CD14-positive monocyte (primary cell): ENCODE data around the gene PLPP7. TPM values are rescaled to one million over a fixed set of nuclear protein-coding genes. Genes with fewer than 3 reads are reported as not detected.

Experiments
- DNase-seq, 3 donors: peaks; one replicate each; pipeline ENCODE4 v3.0.0-alpha.2; 2011 to 2022
- H2AFZ ChIP-seq: 2 replicates; pipeline ENCODE4 v1.6.0; 2012; ENCODE audit warnings: mild to moderate bottlenecking, low read depth, low read length, inconsistent platforms; ENCODE audit not compliant: insufficient read depth, poor library complexity, severe bottlenecking
- H3K27ac ChIP-seq, 2 donors: 1 replicate in 1 of 2; 2 replicates in 1 of 2; pipeline ENCODE4 v1.5.1; 2012 to 2013; ENCODE audit warnings: low read length in 2 of 2, control low read depth in 1 of 2, inconsistent platforms in 1 of 2, low read depth in 1 of 2, mild to moderate bottlenecking in 1 of 2
- H3K27me3 ChIP-seq, 2 donors: one replicate each; pipeline versions ENCODE4 v1.6.0 to v1.6.1; 2011 to 2013; ENCODE audit warnings: low read length in 2 of 2; ENCODE audit not compliant: control insufficient read depth in 2 of 2, insufficient read depth in 2 of 2
- H3K36me3 ChIP-seq, 2 donors: replicated peaks in 1 of 2; 1 replicate in 1 of 2; 2 replicates in 1 of 2; pipeline versions ENCODE4 v1.5.1 to v1.6.1; 2012 to 2013; ENCODE audit warnings: low read length in 2 of 2, control low read depth in 1 of 2, inconsistent platforms in 1 of 2, mild to moderate bottlenecking in 1 of 2; ENCODE audit not compliant: insufficient read depth in 2 of 2, control insufficient read depth in 1 of 2
- H3K4me1 ChIP-seq, 2 donors: 1 replicate in 1 of 2; 2 replicates in 1 of 2; pipeline versions ENCODE4 v1.5.1 to v1.6.1; 2012 to 2013; ENCODE audit warnings: low read length in 2 of 2, control low read depth in 1 of 2, inconsistent platforms in 1 of 2, mild to moderate bottlenecking in 1 of 2, moderate library complexity in 1 of 2; ENCODE audit not compliant: insufficient read depth in 2 of 2, control insufficient read depth in 1 of 2
- H3K4me2 ChIP-seq: replicated peaks from 2 replicates; pipeline ENCODE3; 2012; ENCODE audit warnings: low read length, moderate library complexity, mild to moderate bottlenecking; ENCODE audit not compliant: poor library complexity, severe bottlenecking; ENCODE audit errors: extremely low read depth
- H3K4me3 ChIP-seq, 3 experiments: fragments of 200-600 bp in 1 of 3; sonication (generic) in 1 of 3; replicated peaks in 1 of 3; 1 replicate in 2 of 3; 2 replicates in 1 of 3; pipeline ENCODE4 v1.5.1; 2011 to 2013; ENCODE audit warnings: low read length in 3 of 3, mild to moderate bottlenecking in 3 of 3, control low read depth in 2 of 3, low read depth in 2 of 3, inconsistent platforms in 1 of 3, moderate library complexity in 1 of 3
- H3K79me2 ChIP-seq: 2 replicates; pipeline ENCODE4 v1.6.0; 2012; ENCODE audit warnings: mild to moderate bottlenecking, control low read depth, inconsistent platforms, low read length, moderate library complexity; ENCODE audit not compliant: insufficient read depth
- H3K9ac ChIP-seq: 2 replicates; pipeline ENCODE4 v1.6.0; 2017; ENCODE audit warnings: low read length, mild to moderate bottlenecking; ENCODE audit not compliant: insufficient read depth, poor library complexity, severe bottlenecking
- H3K9me3 ChIP-seq, 2 donors: replicated peaks in 1 of 2; 1 replicate in 1 of 2; 2 replicates in 1 of 2; pipeline versions ENCODE4 v1.5.1 to v1.6.1; 2012 to 2013; ENCODE audit warnings: low read length in 2 of 2, control low read depth in 1 of 2; ENCODE audit not compliant: control insufficient read depth in 1 of 2, insufficient read depth in 1 of 2
- H4K20me1 ChIP-seq: 2 replicates; pipeline ENCODE4 v1.6.0; 2012; ENCODE audit warnings: mild to moderate bottlenecking, low read length, control low read depth, moderate library complexity; ENCODE audit not compliant: insufficient read depth
- H3K27ac Mint-ChIP-seq, 7 donors: one replicate each; pipeline ENCODE4 v1.8.0; 2020; ENCODE audit warnings: mild to moderate bottlenecking in 7 of 7, mixed read lengths in 7 of 7, moderate library complexity in 6 of 7, inconsistent platforms in 2 of 7
- H3K27me3 Mint-ChIP-seq, 3 donors: one replicate each; pipeline ENCODE4 v1.8.0; 2021 to 2022; ENCODE audit warnings: low read depth in 3 of 3, mild to moderate bottlenecking in 3 of 3, mixed read lengths in 3 of 3, moderate library complexity in 3 of 3, inconsistent platforms in 1 of 3
- H3K36me3 Mint-ChIP-seq, 2 donors: one replicate each; pipeline ENCODE4 v1.8.0; 2020; ENCODE audit warnings: mixed read lengths in 2 of 2, inconsistent platforms in 1 of 2, mild to moderate bottlenecking in 1 of 2
- H3K4me1 Mint-ChIP-seq: one replicate; pipeline ENCODE4 v1.8.0; 2020; ENCODE audit warnings: mild to moderate bottlenecking, mixed read lengths
- H3K4me3 Mint-ChIP-seq, 2 donors: one replicate each; pipeline ENCODE4 v1.8.0; 2020; ENCODE audit warnings: mild to moderate bottlenecking in 2 of 2, mixed read lengths in 2 of 2, moderate library complexity in 1 of 2
- H3K9me3 Mint-ChIP-seq, 7 donors: one replicate each; pipeline ENCODE4 v1.8.0; 2020 to 2022; ENCODE audit warnings: mixed read lengths in 7 of 7, mild to moderate bottlenecking in 6 of 7, moderate library complexity in 6 of 7, inconsistent platforms in 2 of 7
- CTCF ChIP-seq: fragments of 200-600 bp; IDR thresholded peaks from one replicate; pipeline ENCODE4 v1.8.0; 2022; ENCODE audit warnings: antibody characterized with exemption, mild to moderate bottlenecking
- WGBS: methylation state at CpG from one replicate; pipeline ENCODE4 v1.1.5; 2013; ENCODE audit warnings: missing lambda C conversion rate; ENCODE audit not compliant: insufficient coverage; 5-methylcytosine and 5-hydroxymethylcytosine counted together
- intact Hi-C, 2 donors: fragments of 100-400 bp; cut with micrococcal nuclease; formaldehyde crosslinking; loops; one replicate each; pipeline versions ENCODE4 v1.15.0 to v1.15.1; 2023
- polyA plus RNA-seq, 3 donors: library from polyadenylated mRNA; depleted of rRNA in 1 of 3; unstranded in 2 of 3; stranded (reverse) in 1 of 3; fragments of 300-500 nt in 2 of 3; fragments of >200 nt in 1 of 3; fragmentation: Illumina TruSeq in 2 of 3; gene quantifications; 1 replicate in 2 of 3; 2 replicates in 1 of 3; pipeline ENCODE4 v1.2.3, GENCODE V29; 2012 to 2021

PLPP7 gene
- polyA plus RNA-seq, 3 donors = 1.1 to 3.1 (median 1.5) TPM

GRCh38 chr9:131347376-131348020 is 58.0 kb downstream of the PLPP7 start:
- TF ChIP-seq CTCF = no peak
- peaks cover 11% of the 10 kb centered on the region in 2 donors for H3K4me1 ChIP-seq
- no peaks in the 10 kb centered on the region for H3K79me2 ChIP-seq
- H3K4me2 ChIP-seq = no peak overlapping the region
- H3K27me3 ChIP-seq = no peaks in the 10 kb centered on the region
- 55% methylated on average over 18 of the region's 19 CpGs for whole genome bisulfite sequencing
- peak overlapping the region in 1 of 7 donors; percentile 28 for H3K27ac Mint-ChIP-seq
- no peak overlapping the region for H2AFZ ChIP-seq
- no peak for DNase-seq
- H3K4me3 ChIP-seq = no peak overlapping the region
- H3K9ac ChIP-seq = no peak overlapping the region
- peaks cover 29% of the 10 kb centered on the region for H3K4me1 Mint-ChIP-seq
- H3K27me3 Mint-ChIP-seq = peaks cover 0 to 2% (median 1%) of the 10 kb centered on the region in 3 donors
- no peaks in the 10 kb centered on the region for H3K9me3 ChIP-seq
- H3K4me3 Mint-ChIP-seq = no peak overlapping the region
- no peaks in the 10 kb centered on the region for H3K36me3 ChIP-seq
- H3K9me3 Mint-ChIP-seq = peaks cover 0 to 5% (median 3%) of the 10 kb centered on the region in 7 donors
- H3K27ac ChIP-seq = no peak overlapping the region
- H4K20me1 ChIP-seq = no peaks in the 10 kb centered on the region
- intact Hi-C loops = loop anchor here in 1 of 2 donors (5.0 kb wide), 1 partner anchor 130 kb away; no protein-coding TSS in a partner anchor
- no peaks in the 10 kb centered on the region for H3K36me3 Mint-ChIP-seq

- no peak for TF ChIP-seq CTCF
- H3K27me3 ChIP-seq = no peaks in the 10 kb centered on the region
- Mint-ChIP-seq H3K4me1 (peaks cover 19% of the 10 kb centered on the region), H3K27me3 (peaks cover 0 to 2% (median 1%) of the 10 kb centered on the region in 3 donors), H3K9me3 (peaks cover 0 to 5% (median 3%) of the 10 kb centered on the region in 7 donors), H3K4me3 (no peak overlapping the region), H3K27ac (peak overlapping the region in 1 of 7 donors; percentile 71), H3K36me3 (no peaks in the 10 kb centered on the region)
- H3K4me3 ChIP-seq = no peak overlapping the region
- peak overlapping the region; percentile 95 for H2AFZ ChIP-seq
- no peak overlapping the region for H3K9ac ChIP-seq
- intact Hi-C loops = loop anchor here in 1 of 2 donors (5.0 kb wide), 1 partner anchor 128 kb away; no protein-coding TSS in a partner anchor
- no peaks in the 10 kb centered on the region for H3K79me2 ChIP-seq
- no peak overlapping the region for H3K4me2 ChIP-seq
- no peaks in the 10 kb centered on the region for H3K9me3 ChIP-seq
- H3K27ac ChIP-seq = no peak overlapping the region
- no peaks in the 10 kb centered on the region for H4K20me1 ChIP-seq
- H3K36me3 ChIP-seq = no peaks in the 10 kb centered on the region
- no peak for DNase-seq
- H3K4me1 ChIP-seq = peaks cover 11% of the 10 kb centered on the region in 2 donors
- WGBS = 86% methylated on average over 1 of the region's 10 CpGs
Observed at GRCh38 chr9:131348631-131349521, 59.4 kb downstream of the PLPP7 start.
